GM12891 (cell line): ENCODE data around the gene GGPS1.
A peak's percentile ranks its signal among the peaks of the same experiment; 100 is the strongest.
"Not testable (repeated sequence)": the region's sequence is repeated elsewhere in the genome, so short reads cannot be mapped to it uniquely, and the experiment has no call there.

Experiments used
- DNase-seq: peaks from one replicate; pipeline ENCODE4 v3.0.0; 2011; ENCODE audit warnings: low spot score; ENCODE audit not compliant: insufficient read length
- FAIRE-seq: peaks from 2 replicates; lab custom pipeline; 2011; peaks lifted over from hg19 to GRCh38; lab: Jason Lieb, UNC
- PAX5 ChIP-seq: IDR thresholded peaks from 2 replicates; pipeline ENCODE4 v1.6.1; 2011; ENCODE audit warnings: low read length, moderate library complexity, mild to moderate bottlenecking; ENCODE audit not compliant: insufficient read depth, severe bottlenecking
- POLR2A ChIP-seq: IDR thresholded peaks from 2 replicates; pipeline ENCODE4 v1.6.1; 2011; ENCODE audit warnings: low read depth, low read length, control low read depth
- POLR2AphosphoS5 ChIP-seq: IDR thresholded peaks from 2 replicates; pipeline ENCODE4 v1.6.1; 2011; ENCODE audit warnings: low read depth, low read length, control low read depth
- POU2F2 ChIP-seq: IDR thresholded peaks from 2 replicates; pipeline ENCODE4 v1.6.1; 2011; ENCODE audit warnings: low read depth, mild to moderate bottlenecking, control low read depth, low read length, moderate library complexity
- SPI1 ChIP-seq: IDR thresholded peaks from 2 replicates; pipeline ENCODE4 v1.6.1; 2011; ENCODE audit warnings: low read depth, low read length, control low read depth
- TAF1 ChIP-seq: IDR thresholded peaks from 2 replicates; pipeline ENCODE4 v1.6.1; 2011; ENCODE audit warnings: low read depth, low read length, control low read depth

Gene GGPS1

GRCh38 chr1:235358899-235359298 is 30.5 kb downstream of the GGPS1 start:
- FAIRE-seq = no peak
- no peak for DNase-seq
- TF ChIP-seq POLR2A (no peak), POU2F2 (no peak), PAX5 (no peak), SPI1 (no peak), POLR2AphosphoS5 (no peak), TAF1 (no peak)

- not testable (repeated sequence) for FAIRE-seq, DNase-seq
These were observed 35.8 kb downstream of the GGPS1 start for GRCh38 chr1:235364189-235364588.

- DNase-seq = no peak
- no peak for FAIRE-seq
- TF ChIP-seq POLR2A (no peak), TAF1 (no peak), PAX5 (no peak), POU2F2 (no peak), POLR2AphosphoS5 (no peak), SPI1 (no peak)
These were observed 37.9 kb downstream of the GGPS1 start for GRCh38 chr1:235366286-235366685.

GRCh38 chr1:235367000-235367908 is 38.9 kb downstream of the GGPS1 start, which contains the start of gene TBCE:
TSS of gene TBCE (plus strand) at chr1:235367427. CDS start at chr1:235380050, 12,623 bp downstream.
- TF ChIP-seq POLR2A (peak; percentile 89), POU2F2 (no peak), SPI1 (peak; percentile 41), TAF1 (peak; percentile 75), POLR2AphosphoS5 (peak; percentile 92), PAX5 (no peak)
- DNase-seq (peak; percentile 89), FAIRE-seq (peak; percentile 98)

- DNase-seq (no peak), FAIRE-seq (no peak)
- TF ChIP-seq SPI1 (no peak), POU2F2 (no peak), TAF1 (no peak), POLR2AphosphoS5 (no peak), POLR2A (no peak), PAX5 (no peak)
These were observed 40.1 kb downstream of the GGPS1 start for GRCh38 chr1:235368428-235368827.

GRCh38 chr1:235369802-235370201 is 41.4 kb downstream of the GGPS1 start:
- no peak for FAIRE-seq

GRCh38 chr1:235375919-235376605 is 47.7 kb downstream of the GGPS1 start:
- TF ChIP-seq POU2F2 (no peak), POLR2AphosphoS5 (no peak), PAX5 (no peak), SPI1 (no peak), POLR2A (no peak), TAF1 (no peak)
- DNase-seq (no peak), FAIRE-seq (no peak)

More at GRCh38 chr1:235369802-235370201, 41.4 kb downstream of the GGPS1 start:
- DNase-seq = no peak
- no peak for TF ChIP-seq POLR2AphosphoS5
- TF ChIP-seq POLR2A = no peak
- no peak for TF ChIP-seq POU2F2
- TF ChIP-seq TAF1 = no peak
- TF ChIP-seq SPI1 = no peak
- no peak for TF ChIP-seq PAX5

- FAIRE-seq, DNase-seq: not testable (repeated sequence)
These were observed 49.9 kb downstream of the GGPS1 start for GRCh38 chr1:235378134-235378735.

GRCh38 chr1:235381955-235382739 is 53.8 kb downstream of the GGPS1 start:
- DNase-seq, FAIRE-seq: not testable (repeated sequence)

GRCh38 chr1:235385633-235386032 is 57.3 kb downstream of the GGPS1 start:
- not testable (repeated sequence) for DNase-seq, FAIRE-seq
